ENCODE results near the gene SKIL.

SKIL gene

GRCh38 chr3:170352936-170353335, 4.6 kb upstream of the SKIL start:
- DNase-seq, result no peak

- no peak for DNase-seq
Measured at GRCh38 chr3:170353485-170353884, 4.0 kb upstream of the SKIL start.

GRCh38 chr3:170354760-170355159, 2.8 kb upstream of the SKIL start:
- DNase-seq, result no peak

GRCh38 chr3:170355738-170356595, 1.5 kb upstream of the SKIL start:
- DNase-seq, result peak; percentile 40

- peak; percentile 95 for DNase-seq
Measured at GRCh38 chr3:170356596-170357175, 829 bp upstream of the SKIL start.

- DNase-seq, result peak; percentile 52
Measured at GRCh38 chr3:170358042-170359010, 811 bp downstream of the SKIL start.

GRCh38 chr3:170359178-170359704, 1.7 kb downstream of the SKIL start:
- DNase-seq, result no peak

GRCh38 chr3:170360466-170360865, 3.0 kb downstream of the SKIL start:
- DNase-seq, result no peak

GRCh38 chr3:170360916-170361315, 3.4 kb downstream of the SKIL start:
- no peak for DNase-seq

GRCh38 chr3:170361711-170362110, 4.2 kb downstream of the SKIL start:
- no peak for DNase-seq

- no peak for DNase-seq
Measured at GRCh38 chr3:170363471-170363994, 6.0 kb downstream of the SKIL start.

- DNase-seq, result no peak
Measured at GRCh38 chr3:170364965-170365364, 7.5 kb downstream of the SKIL start.

GRCh38 chr3:170367797-170368196, 10.3 kb downstream of the SKIL start:
- DNase-seq, result no peak

- no peak for DNase-seq
Measured at GRCh38 chr3:170368921-170369320, 11.4 kb downstream of the SKIL start.

GRCh38 chr3:170372190-170372879, 14.8 kb downstream of the SKIL start:
- DNase-seq, result no peak

- DNase-seq, result no peak
Measured at GRCh38 chr3:170383567-170383966, 26.1 kb downstream of the SKIL start.

GRCh38 chr3:170386468-170386867, 29.0 kb downstream of the SKIL start:
- no peak for DNase-seq

GRCh38 chr3:170387950-170388349, 30.4 kb downstream of the SKIL start:
- DNase-seq, result no peak

GRCh38 chr3:170391108-170391507, 33.6 kb downstream of the SKIL start:
- no peak for DNase-seq

- DNase-seq, result no peak
Measured at GRCh38 chr3:170397685-170398084, 40.2 kb downstream of the SKIL start.

GRCh38 chr3:170405101-170405500, 47.6 kb downstream of the SKIL start:
- DNase-seq, result no peak

- DNase-seq, result no peak
Measured at GRCh38 chr3:170410428-170411029, 53.0 kb downstream of the SKIL start.
